GM18505 (cell line): ENCODE data around the gene SDF2.
"Not testable (repeated sequence)": the region's sequence is repeated elsewhere in the genome, so short reads cannot be mapped to it uniquely, and the experiment has no call there.

Experiments used
- ATAC-seq: cut with Tn5 transposase; IDR thresholded peaks from one replicate; pipeline ENCODE4 v1.9.1; 2021; ENCODE audit not compliant: unreplicated experiment
- POLR2A ChIP-seq: IDR thresholded peaks from 4 replicates; pipeline ENCODE4 v1.6.1; 2011; ENCODE audit warnings: borderline replicate concordance; ENCODE audit not compliant: insufficient read depth, insufficient read length; ENCODE audit errors: extremely low read depth

Gene SDF2

DNA sequence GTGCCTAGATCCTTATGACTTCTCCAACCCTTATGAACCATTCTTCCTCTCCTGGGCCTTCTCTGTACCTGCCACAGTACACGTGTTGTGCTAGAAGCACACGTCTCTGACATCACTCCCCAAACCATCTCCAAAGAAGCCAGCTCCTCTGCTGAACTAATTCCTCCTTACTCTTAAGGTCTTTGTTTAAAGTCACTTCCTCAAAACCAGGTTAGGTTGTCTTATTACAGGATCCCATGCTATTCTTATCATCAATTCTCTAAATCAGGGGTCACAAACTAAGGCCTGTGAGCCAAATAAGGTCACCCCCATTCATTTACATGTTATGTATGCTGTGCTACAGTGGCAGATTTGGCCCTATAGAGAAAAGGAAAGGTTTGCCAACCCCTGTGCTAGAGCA, 4.3 kb upstream of the SDF2 start:
- TF ChIP-seq POLR2A, result no peak
- no peak for ATAC-seq

DNA sequence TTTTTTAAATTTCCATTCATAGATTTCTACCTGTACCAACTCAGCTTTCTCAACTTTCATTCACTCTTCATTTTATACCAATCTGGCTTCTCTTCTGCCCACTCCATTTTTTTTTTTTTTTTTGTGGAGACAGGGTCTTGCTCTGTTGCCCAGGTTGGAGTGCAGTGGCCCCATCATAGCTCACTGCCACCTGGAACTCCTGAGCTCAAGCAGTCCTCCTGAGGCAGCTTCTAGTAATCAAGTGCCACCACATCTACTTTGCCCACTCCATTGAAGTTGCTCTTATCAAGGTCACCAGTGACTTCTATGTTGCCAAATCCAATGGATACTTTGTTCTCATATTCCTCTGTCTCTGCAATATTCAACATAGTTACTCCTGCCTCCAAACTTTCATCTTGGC, 2.0 kb upstream of the SDF2 start:
- no peak for ATAC-seq
- no peak for TF ChIP-seq POLR2A

DNA sequence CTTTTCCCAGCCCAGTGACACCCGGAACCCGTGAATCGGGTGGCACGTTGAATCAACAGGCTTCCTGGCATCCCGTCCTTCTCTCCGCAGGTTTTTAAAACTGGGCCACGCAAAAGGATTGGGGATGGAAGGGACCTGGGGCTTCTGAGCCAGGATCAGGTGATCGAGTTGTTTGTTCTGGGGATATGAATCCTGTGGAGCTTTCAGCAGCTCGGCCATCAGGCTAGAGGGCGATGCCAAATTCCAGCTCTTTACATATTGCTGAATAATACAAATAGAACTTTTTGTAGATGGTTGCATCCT, 772 bp upstream of the SDF2 start:
- no peak for TF ChIP-seq POLR2A
- ATAC-seq, result no peak

DNA sequence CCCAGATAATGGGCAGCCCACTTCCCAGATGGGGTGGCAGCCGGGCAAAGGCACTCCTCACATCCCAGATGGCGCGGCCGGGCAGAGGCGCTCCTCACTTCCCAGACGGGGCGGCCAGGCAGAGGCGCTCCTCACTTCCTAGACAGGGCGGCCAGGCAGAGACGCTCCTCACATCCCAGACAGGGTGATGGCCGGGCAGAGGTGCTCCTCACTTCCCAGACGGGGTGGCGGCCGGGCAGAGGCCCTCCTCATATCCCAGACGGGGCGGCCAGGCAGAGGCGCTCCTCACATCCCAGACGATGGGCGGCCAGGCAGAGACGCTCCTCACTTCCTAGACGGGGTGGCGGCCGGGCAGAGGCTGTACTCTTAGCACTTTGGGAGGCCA, 2.2 kb downstream of the SDF2 start:
- not testable (repeated sequence) for ATAC-seq

DNA sequence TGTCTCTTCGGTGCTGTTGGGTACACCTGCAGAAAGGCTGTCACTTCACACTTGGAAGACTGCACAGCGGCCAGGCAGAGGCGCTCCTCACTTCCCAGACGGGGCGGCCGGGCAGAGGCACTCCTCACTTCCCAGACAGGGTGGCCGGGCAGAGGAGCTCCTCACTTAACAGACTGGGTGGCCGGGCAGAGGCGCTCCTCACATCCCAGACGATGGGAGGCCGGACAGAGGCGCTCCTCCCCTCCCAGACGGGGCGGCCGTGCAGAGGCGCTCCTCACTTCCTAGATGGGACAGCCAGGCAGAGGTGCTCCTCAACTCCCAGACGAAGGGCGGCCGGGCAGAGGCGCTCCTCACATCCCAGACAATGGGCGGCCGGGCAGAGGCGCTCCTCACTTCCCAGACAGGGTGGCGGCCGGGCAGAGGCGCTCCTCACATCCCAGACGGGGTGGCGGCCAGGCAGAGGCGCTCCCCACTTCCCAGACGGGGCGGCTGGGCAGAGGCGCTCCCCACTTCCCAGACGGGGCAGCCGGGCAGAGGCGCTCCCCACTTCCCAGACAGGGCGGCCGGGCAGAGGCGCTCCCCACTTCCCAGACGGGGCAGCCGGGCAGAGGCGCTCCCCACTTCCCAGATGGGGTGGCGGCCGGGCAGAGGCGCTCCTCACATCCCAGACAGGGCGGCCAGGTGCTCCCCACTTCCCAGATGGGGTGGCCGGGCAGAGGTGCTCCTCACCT, 2.8 kb downstream of the SDF2 start:
- ATAC-seq, result not testable (repeated sequence)

DNA sequence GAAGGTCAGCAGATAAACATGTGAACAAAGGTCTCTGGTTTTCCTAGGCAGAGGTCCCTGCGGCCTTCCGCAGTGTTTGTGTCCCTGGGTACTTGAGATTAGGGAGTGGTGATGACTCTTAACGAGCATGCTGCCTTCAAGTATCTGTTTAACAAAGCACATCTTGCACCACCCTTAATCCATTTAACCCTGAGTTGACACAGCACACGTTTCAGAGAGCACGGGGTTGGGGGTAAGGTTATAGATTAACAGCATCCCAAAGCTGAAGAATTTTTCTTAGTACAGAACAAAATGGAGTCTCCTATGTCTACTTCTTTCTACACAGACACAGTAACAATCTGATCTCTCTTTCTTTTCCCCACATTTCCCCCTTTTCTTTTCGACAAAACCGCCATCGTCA, 3.4 kb downstream of the SDF2 start:
- not testable (repeated sequence) for ATAC-seq

DNA sequence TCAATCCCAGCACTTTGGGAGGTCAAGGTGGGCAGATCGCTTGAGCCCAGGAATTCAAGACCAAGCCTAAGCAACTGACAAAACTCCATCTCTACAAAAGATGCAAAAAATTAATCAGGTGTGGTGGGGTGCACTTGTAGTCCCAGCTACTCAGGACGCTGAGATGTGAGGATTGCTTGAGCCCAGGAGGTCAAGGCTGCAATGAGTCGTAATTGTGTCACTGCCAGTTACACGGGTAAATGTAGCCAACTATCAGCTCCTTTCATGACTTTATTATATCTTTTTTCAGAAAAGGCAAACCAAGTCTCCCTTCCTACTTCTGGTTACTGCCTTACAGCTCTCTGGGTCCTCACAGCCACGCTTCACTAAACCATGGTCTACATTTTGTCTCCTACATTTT, 4.0 kb downstream of the SDF2 start:
- no peak for ATAC-seq
- TF ChIP-seq POLR2A, result no peak

DNA sequence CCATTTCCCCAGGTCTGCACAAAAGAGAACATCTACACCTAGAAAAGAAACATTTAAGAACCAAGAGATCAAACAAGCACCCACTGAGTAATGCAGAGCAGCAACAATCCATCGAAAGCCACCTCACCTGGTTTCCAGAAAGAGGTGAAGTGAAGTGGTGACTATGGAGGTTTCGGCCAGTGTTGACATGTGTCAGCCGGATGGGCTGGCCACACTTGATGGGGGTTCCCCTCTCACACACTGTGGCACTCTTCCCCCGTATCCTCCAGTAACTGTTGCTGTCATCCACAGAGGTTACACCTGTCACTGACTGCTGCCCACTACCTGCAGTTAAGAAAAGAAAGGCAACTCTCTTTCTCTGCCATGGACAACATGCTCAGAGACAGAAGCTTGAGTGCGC, 6.5 kb downstream of the SDF2 start:
- ATAC-seq, result no peak
- TF ChIP-seq POLR2A, result no peak

DNA sequence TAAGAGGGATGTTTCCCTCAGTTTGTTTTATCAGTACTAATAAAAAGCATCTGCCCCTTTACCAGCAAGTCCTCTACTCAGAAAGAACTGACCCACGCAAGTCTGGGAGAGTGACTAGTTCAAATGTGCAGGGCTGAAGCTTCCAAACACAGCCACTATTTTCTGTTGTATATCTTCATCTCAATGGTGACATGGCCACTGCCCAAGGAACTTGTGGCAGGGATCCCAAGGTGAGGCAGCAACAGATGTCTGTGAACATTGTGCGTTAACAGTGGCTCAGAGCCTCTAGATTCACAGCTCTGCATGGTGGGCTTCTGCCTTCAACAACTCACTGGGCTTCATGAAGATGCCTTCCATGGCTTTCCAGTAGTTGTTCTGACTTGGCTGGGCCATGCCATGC, 13.0 kb downstream of the SDF2 start:
- no peak for ATAC-seq
- TF ChIP-seq POLR2A, result no peak

DNA sequence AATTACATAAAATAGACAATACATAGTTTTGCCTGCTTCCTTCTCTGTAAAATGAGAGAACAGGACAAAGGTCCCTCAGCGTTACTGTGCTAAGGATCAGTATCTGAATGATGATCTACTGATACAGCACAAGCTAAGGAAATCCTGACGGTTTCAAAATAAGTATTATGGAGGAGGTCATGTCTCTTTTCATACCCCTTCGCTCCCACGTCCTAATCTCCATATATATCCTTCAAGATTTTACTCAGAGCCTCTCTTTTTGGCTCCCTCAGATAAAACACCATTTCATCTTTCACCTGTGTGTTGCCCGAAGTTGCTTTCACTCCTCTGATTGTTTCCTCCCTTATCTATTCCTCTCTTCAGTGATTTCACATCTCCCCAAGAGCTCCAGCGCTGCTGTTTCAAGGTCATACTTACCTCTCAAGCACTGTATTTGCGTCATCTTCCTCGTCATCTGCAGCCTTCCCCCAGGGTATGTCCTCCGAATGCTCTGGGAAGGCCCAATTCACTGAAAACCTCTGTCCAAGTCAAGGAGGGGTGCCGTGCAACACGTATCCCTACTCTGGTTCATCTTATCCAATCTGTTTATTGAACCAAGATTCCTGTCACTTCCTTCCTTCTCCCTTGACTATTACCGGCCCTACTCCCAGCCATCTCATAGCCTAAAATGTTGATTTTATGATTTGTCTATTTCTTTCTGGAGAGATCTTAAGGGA, 15.5 kb downstream of the SDF2 start:
- ATAC-seq, result no peak

DNA sequence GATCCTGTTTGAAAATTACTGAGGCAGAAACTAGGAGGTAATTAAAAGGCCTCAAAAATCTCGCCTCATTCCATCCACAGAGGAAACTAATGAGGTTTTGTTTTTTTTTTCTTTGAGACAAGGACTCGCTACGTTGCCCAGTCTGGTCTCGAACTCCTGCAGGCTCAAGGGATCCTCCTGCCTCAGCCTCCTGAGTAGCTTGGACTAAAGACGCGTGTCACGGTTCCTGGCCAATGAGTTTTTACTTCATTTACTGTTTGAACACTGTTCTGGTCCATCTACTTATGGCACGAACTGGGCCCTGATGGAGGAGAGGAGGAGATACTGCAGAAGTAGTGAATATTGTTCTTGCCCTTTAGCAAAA, 16.1 kb downstream of the SDF2 start:
- TF ChIP-seq POLR2A, result no peak
- no peak for ATAC-seq

More for the DNA sequence above, 15.5 kb downstream of the SDF2 start:
- no peak for TF ChIP-seq POLR2A

DNA sequence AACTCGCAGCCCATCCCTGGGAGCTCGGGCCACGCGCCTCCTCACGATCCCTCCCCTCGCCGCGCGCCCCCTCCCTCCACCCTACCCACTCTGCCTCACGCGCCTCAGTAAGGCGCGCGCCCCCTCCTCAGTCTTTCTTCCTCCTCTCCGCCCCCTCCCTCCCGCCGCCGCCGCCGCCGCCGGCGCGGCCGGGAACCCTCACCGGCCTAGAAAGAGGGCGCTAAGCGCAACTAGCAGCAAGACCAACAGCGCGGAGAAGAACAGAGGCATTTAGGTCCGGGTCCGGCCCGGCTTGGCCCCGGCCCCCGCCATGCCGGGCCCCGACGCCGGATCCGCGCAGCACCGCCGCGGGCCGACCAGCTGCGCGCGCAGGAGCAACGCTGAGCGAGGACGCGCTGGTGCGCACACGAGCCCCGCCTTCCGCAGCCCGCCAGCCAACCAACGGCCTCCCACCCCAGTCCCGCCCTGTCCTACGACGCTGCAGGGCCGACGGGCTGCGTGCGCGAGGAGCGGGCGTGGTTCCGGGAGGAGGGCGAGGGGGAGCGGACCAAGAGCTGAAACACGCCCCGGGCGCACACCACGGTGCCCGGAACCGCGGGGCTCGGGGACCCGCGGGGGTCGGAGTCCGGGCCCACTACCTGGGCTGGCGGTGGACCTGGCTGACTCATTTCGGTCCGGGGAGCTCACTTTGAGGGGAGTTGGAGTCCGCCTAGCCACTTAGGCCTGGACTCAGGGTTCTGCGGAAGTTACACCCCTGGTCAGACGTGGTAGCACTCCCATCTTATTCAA, 16.7 kb downstream of the SDF2 start, which contains the start of gene BLTP2:
BLTP2 (minus strand) TSS at position 372 of the 789 bp plus-strand sequence; CDS start at position 270, 102 bp downstream.
- TF ChIP-seq POLR2A, result peak; percentile 87
- peak; percentile 92 for ATAC-seq

DNA sequence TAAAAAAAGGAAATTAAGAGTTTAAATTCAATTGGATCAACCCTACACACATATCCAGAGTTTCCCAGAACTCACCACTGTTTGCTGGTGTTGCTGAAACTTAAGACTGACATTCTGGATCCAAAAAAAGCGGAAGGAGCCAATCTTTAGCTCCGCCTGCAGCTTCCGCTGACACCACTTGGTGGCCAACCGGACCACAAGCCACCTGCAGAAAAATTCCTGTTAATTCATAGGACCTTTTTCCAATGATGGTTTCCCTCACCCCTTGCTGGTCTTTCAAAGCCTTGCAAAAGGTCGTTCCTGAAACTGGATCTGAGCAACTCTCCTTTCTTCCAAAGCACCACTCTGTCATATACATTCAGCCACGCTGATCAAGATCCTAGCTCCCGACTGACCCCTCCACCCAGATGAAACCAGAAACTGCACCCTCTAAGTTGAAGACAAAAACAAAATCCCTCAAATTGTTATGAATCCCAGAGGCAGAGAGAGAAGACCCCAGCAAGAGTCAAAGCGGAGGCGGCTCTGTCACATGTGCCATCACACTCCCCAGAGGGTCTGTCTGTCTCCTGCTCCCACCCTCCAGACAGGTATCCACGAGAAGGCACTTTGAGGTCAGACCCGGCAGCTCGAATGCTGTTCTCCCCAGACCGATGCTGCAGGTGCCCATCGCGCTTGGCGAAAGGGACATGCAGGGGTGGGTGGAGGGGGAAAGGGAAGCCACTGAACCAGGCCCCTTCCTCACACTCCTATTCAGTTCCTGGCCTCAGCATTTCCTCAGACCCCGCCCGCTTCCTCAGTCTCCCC, 17.5 kb downstream of the SDF2 start:
- peak; percentile 37 for TF ChIP-seq POLR2A
- peak; percentile 9 for ATAC-seq
